Measurements from ENCODE around the gene TRMT1L. TPM values are rescaled to one million over a fixed set of nuclear protein-coding genes. Genes with fewer than 3 reads are reported as not detected.

TRMT1L gene
- total RNA-seq (2014; rRNA removed; shearing (Covaris generic)) (30.0 and 30.8 TPM in 2 replicates), polyA plus RNA-seq (2016; fragmentation: Nextera tagmentation; extraction: Ambion mirVana) (10.7 and 11.7 TPM in 2 replicates)
- long read RNA-seq, full-length matches to known transcripts: 7 of 9 reads
- long read RNA-seq, partial matches to known transcripts: 2 of 9 reads
- long read RNA-seq, other reads (novel, unspliced or antisense): 0 of 9 reads

- Mint-ChIP-seq H3K27ac (peak within 1 kb of the TSS; percentile 99), H3K9me3 (no peaks in the 10 kb centered on the region; the same call in 1 of the 3 replicates), H3K4me3 (peak within 1 kb of the TSS; percentile 96), H3K36me3 (ENCODE audit: low read depth) (no peaks in the 10 kb centered on the region), H3K27me3 (ENCODE audit: insufficient read depth, low read depth, poor library complexity) (peaks cover 6% of the 10 kb centered on the region), H3K4me1 (peaks cover 12% of the 10 kb centered on the region)
- H3K4me2 ChIP-seq: peak within 1 kb of the TSS; percentile 98
- H3K4me3 ChIP-seq: peak within 1 kb of the TSS; percentile 79
- no peaks in the 10 kb centered on the region for H3K9me2 ChIP-seq (ENCODE audit: insufficient read depth)
- H3K27me3 ChIP-seq (ENCODE audit: insufficient read depth): peaks cover 5% of the 10 kb centered on the region
- H3F3A ChIP-seq (replicated peaks; ENCODE audit: low read depth): no peaks in the 10 kb centered on the region
- H3K79me2 ChIP-seq (replicated peaks; ENCODE audit: insufficient read depth): peaks cover 10% of the 10 kb centered on the region
- H3K4me1 ChIP-seq (ENCODE audit: insufficient read depth): peaks cover 11% of the 10 kb centered on the region
- H4K20me1 ChIP-seq (replicated peaks; ENCODE audit: insufficient read depth): no peaks in the 10 kb centered on the region
- peak within 1 kb of the TSS; percentile 91 for H3K27ac ChIP-seq (ENCODE audit: low read depth)
- ATAC-seq (peak; percentile 91), DNase-seq (ENCODE audit: low spot score) (peak; percentile 100)
- H2AFZ ChIP-seq: peak within 1 kb of the TSS; percentile 99
- TF ChIP-seq CTCF (conservative IDR thresholded peaks at IDR 0.05; ENCODE audit: low read depth in 2 of 2) (no peak), EZH2phosphoT487 (IDR thresholded peaks at IDR 0.05; ENCODE audit: unreplicated experiment) (no peak), POLR2AphosphoS5 (IDR thresholded peaks at IDR 0.05; ENCODE audit: low read depth) (peak; percentile 88), NANOG (IDR thresholded peaks at IDR 0.05; ENCODE audit: borderline replicate concordance) (no peak), JUNB (IDR thresholded peaks at IDR 0.05; ENCODE audit: unreplicated experiment) (no peak), EZH2 (IDR thresholded peaks at IDR 0.05; ENCODE audit: low read depth, unreplicated experiment) (no peak), STAT1 (IDR thresholded peaks at IDR 0.05; ENCODE audit: unreplicated experiment) (no peak), ZNF331 (CRISPR knock-in tag; IDR thresholded peaks at IDR 0.05; ENCODE audit: low read depth) (no peak), REST (IDR thresholded peaks at IDR 0.05; ENCODE audit: unreplicated experiment) (no peak), CREB1 (CRISPR knock-in tag; IDR thresholded peaks at IDR 0.05; ENCODE audit: low read depth) (peak; percentile 71; the same call in 1 of the 2 replicates), ZNF462 (CRISPR knock-in tag; IDR thresholded peaks at IDR 0.05) (no peak), ZNF114 (CRISPR knock-in tag; IDR thresholded peaks at IDR 0.05) (no peak), ETS1 (IDR thresholded peaks at IDR 0.05) (peak; percentile 99)
- H3K36me3 ChIP-seq (ENCODE audit: insufficient read depth): no peaks in the 10 kb centered on the region
Measured at GRCh38 chr1:185156854-185157598, at the start of gene TRMT1L, which contains the start of gene SWT1. Gene TRMT1L (minus strand): TSS chr1:185156953. CDS start chr1:185156712, 241 bp downstream. Gene SWT1 (plus strand): TSS chr1:185157167. CDS start chr1:185160842, 3,675 bp downstream.
